ENCODE data around the gene RIMBP3B. TPM values are rescaled to one million over a fixed set of nuclear protein-coding genes. Genes with fewer than 3 reads are reported as not detected.

RIMBP3B gene, protein sequence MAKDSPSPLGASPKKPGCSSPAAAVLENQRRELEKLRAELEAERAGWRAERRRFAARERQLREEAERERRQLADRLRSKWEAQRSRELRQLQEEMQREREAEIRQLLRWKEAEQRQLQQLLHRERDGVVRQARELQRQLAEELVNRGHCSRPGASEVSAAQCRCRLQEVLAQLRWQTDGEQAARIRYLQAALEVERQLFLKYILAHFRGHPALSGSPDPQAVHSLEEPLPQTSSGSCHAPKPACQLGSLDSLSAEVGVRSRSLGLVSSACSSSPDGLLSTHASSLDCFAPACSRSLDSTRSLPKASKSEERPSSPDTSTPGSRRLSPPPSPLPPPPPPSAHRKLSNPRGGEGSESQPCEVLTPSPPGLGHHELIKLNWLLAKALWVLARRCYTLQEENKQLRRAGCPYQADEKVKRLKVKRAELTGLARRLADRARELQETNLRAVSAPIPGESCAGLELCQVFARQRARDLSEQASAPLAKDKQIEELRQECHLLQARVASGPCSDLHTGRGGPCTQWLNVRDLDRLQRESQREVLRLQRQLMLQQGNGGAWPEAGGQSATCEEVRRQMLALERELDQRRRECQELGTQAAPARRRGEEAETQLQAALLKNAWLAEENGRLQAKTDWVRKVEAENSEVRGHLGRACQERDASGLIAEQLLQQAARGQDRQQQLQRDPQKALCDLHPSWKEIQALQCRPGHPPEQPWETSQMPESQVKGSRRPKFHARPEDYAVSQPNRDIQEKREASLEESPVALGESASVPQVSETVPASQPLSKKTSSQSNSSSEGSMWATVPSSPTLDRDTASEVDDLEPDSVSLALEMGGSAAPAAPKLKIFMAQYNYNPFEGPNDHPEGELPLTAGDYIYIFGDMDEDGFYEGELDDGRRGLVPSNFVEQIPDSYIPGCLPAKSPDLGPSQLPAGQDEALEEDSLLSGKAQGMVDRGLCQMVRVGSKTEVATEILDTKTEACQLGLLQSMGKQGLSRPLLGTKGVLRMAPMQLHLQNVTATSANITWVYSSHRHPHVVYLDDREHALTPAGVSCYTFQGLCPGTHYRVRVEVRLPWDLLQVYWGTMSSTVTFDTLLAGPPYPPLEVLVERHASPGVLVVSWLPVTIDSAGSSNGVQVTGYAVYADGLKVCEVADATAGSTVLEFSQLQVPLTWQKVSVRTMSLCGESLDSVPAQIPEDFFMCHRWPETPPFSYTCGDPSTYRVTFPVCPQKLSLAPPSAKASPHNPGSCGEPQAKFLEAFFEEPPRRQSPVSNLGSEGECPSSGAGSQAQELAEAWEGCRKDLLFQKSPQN (N-terminal part only)
- total RNA-seq (2022; extraction: Qiagen RNA extraction; ENCODE audit: low read depth): 0.19 to 0.67 TPM (median 0.42 TPM) in 5 replicates

DNA sequence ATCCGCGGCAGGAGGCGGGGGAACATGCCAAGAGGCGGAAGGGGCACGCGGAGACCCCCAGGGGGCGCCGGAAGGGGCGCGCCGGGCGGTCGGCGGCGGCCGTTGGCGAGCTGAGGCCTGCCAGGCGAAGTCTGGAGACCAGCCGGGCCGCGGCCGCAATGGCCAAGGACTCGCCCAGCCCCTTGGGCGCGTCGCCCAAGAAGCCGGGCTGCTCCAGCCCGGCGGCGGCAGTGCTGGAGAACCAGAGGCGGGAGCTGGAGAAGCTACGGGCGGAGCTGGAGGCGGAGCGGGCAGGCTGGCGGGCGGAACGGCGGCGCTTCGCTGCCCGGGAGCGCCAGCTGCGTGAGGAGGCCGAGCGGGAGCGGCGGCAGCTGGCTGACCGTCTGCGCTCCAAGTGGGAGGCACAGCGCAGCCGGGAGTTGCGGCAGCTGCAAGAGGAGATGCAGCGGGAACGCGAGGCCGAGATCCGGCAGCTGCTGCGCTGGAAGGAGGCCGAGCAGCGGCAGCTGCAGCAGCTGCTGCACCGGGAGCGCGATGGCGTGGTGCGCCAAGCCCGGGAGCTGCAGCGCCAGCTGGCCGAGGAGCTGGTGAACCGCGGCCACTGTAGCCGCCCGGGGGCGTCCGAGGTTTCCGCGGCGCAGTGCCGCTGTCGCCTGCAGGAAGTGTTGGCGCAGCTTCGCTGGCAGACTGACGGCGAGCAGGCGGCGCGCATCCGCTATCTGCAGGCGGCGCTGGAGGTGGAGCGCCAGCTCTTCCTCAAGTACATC is at the start of gene RIMBP3B:
TSS of gene RIMBP3B (plus strand) at position 51 of the 767 bp plus-strand sequence. CDS start at position 159, 108 bp downstream.

DNA sequence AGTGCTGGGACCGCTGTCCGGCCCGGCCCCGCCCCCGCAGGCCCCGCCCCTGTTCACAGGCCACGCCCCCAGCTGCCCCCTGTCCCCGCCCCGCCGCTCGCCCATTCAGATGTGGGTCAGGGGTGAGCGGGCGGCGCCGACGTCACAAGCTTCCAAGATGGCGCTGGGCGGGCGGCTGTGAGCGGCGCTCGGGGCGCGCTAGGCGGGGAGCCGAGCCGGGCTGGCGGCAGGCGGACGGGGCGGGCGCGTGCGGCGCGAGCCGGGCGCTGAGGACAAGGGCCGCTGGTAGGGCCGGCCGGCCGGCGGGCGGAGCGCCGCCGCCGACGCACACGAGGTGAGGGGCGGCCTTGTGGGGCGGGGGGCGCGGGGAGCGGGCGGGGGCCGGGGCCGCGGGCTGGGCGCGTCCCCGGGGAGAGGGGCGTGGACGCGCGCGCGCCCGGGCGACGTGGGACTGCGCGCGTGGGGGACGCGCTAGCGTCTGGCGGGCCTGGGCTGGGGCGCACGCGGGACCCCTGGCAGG is 33.7 kb downstream of the RIMBP3B start, which contains the start of gene HIC2:
TSS of gene HIC2 (plus strand) at position 145 of the 520 bp plus-strand sequence. CDS start 25,461 bp downstream, outside the sequence.

Other genes with a start within 250 kb of the RIMBP3B start
- gene HIC2, start 33.6 kb downstream of the RIMBP3B start, total RNA-seq (2022; extraction: Qiagen RNA extraction; ENCODE audit: low read depth): 1.9 to 3.2 TPM (median 2.9 TPM) in 5 replicates
- gene TMEM191C, start 83.6 kb downstream of the RIMBP3B start, total RNA-seq (2022; extraction: Qiagen RNA extraction; ENCODE audit: low read depth): 0.88 to 2.1 TPM (median 1.3 TPM) in 5 replicates
- 0.13 to 0.64 TPM (median 0.22 TPM) in 5 replicates for gene RIMBP3C, start 167.7 kb downstream of the RIMBP3B start, total RNA-seq (2022; extraction: Qiagen RNA extraction; ENCODE audit: low read depth)
- gene UBE2L3, start 184.0 kb downstream of the RIMBP3B start, total RNA-seq (2022; extraction: Qiagen RNA extraction; ENCODE audit: low read depth): 60.1 to 94.2 TPM (median 62.8 TPM) in 5 replicates
- gene YDJC, start 246.3 kb downstream of the RIMBP3B start, total RNA-seq (2022; extraction: Qiagen RNA extraction; ENCODE audit: low read depth): 27.4 to 58.2 TPM (median 57.3 TPM) in 5 replicates
- not detected in 5 replicates for gene CCDC116, start 249.0 kb downstream of the RIMBP3B start, total RNA-seq (2022; extraction: Qiagen RNA extraction; ENCODE audit: low read depth)